Astrocyte (in vitro differentiated cells and primary cell): ENCODE results near the gene RNF223. TPM values are rescaled to one million over a fixed set of nuclear protein-coding genes. Genes with fewer than 3 reads are reported as not detected.
A peak's percentile ranks its signal among the peaks of the same experiment; 100 is the strongest.

Experiments used
- DNase-seq: peaks from one replicate; pipeline ENCODE4 v3.0.0-alpha.2; 2010; ENCODE audit warnings: low read depth
- FAIRE-seq: peaks from 2 replicates; lab custom pipeline; 2011; peaks lifted over from hg19 to GRCh38; lab: Jason Lieb, UNC
- H2AFZ ChIP-seq: 2 replicates; pipeline ENCODE4 v1.6.0; 2012; ENCODE audit warnings: low read depth, low read length, inconsistent platforms
- H3K27ac ChIP-seq: 2 replicates; pipeline ENCODE4 v1.5.1; 2011; ENCODE audit warnings: low read depth, low read length, inconsistent platforms
- H3K27me3 ChIP-seq: 2 replicates; pipeline ENCODE4 v1.6.0; 2011; ENCODE audit warnings: low read length, inconsistent platforms; ENCODE audit not compliant: insufficient read depth
- H3K36me3 ChIP-seq: 2 replicates; pipeline ENCODE4 v1.5.1; 2011; ENCODE audit warnings: low read length, inconsistent platforms; ENCODE audit not compliant: insufficient read depth
- H3K4me1 ChIP-seq: 2 replicates; pipeline ENCODE4 v1.5.1; 2011; ENCODE audit warnings: low read length, inconsistent platforms; ENCODE audit not compliant: insufficient read depth
- H3K4me2 ChIP-seq: 2 replicates; pipeline ENCODE4 v1.6.0; 2012; ENCODE audit warnings: low read length, inconsistent platforms
- H3K4me3 ChIP-seq: 2 replicates; pipeline ENCODE4 v1.5.1; 2011; ENCODE audit warnings: low read depth, mild to moderate bottlenecking, low read length, inconsistent platforms; ENCODE audit not compliant: insufficient read depth
- H3K79me2 ChIP-seq: 2 replicates; pipeline ENCODE4 v1.6.0; 2012; ENCODE audit warnings: mild to moderate bottlenecking, low read length, inconsistent platforms; ENCODE audit not compliant: insufficient read depth
- H3K9ac ChIP-seq: 2 replicates; pipeline ENCODE4 v1.6.0; 2012; ENCODE audit warnings: mild to moderate bottlenecking, low read length, inconsistent platforms
- H3K9me3 ChIP-seq: 2 replicates; pipeline ENCODE4 v1.5.1; 2012; ENCODE audit warnings: low read depth, mild to moderate bottlenecking, low read length, inconsistent platforms; ENCODE audit not compliant: insufficient read depth
- H4K20me1 ChIP-seq: 2 replicates; pipeline ENCODE4 v1.6.0; 2012; ENCODE audit warnings: low read length, inconsistent platforms; ENCODE audit not compliant: insufficient read depth
- H3K27ac Mint-ChIP-seq: one replicate; pipeline ENCODE4 v1.8.0; 2021; ENCODE audit warnings: mild to moderate bottlenecking, mixed read lengths; ENCODE audit not compliant: unreplicated experiment
- H3K27me3 Mint-ChIP-seq: one replicate; pipeline ENCODE4 v1.8.0; 2021; ENCODE audit warnings: low read depth, mixed read lengths; ENCODE audit not compliant: unreplicated experiment
- H3K36me3 Mint-ChIP-seq: one replicate; pipeline ENCODE4 v1.8.0; 2021; ENCODE audit warnings: low read depth, mixed read lengths; ENCODE audit not compliant: unreplicated experiment
- H3K4me1 Mint-ChIP-seq: one replicate; pipeline ENCODE4 v1.8.0; 2021; ENCODE audit warnings: low read depth, mixed read lengths; ENCODE audit not compliant: unreplicated experiment
- H3K4me3 Mint-ChIP-seq: one replicate; pipeline ENCODE4 v1.8.0; 2021; ENCODE audit warnings: mild to moderate bottlenecking, moderate library complexity, mixed read lengths; ENCODE audit not compliant: unreplicated experiment
- H3K9me3 Mint-ChIP-seq: one replicate; pipeline ENCODE4 v1.8.0; 2021; ENCODE audit warnings: mild to moderate bottlenecking, mixed read lengths; ENCODE audit not compliant: unreplicated experiment
- CTCF ChIP-seq: IDR thresholded peaks from 2 replicates; pipeline ENCODE4 v1.5.1; 2011; ENCODE audit warnings: low read depth, mild to moderate bottlenecking, inconsistent platforms, low read length, moderate library complexity; ENCODE audit not compliant: insufficient read depth
- EZH2 ChIP-seq: IDR thresholded peaks from 2 replicates; pipeline ENCODE4 v1.6.1; 2012; ENCODE audit warnings: mild to moderate bottlenecking, low read length, inconsistent platforms; ENCODE audit not compliant: insufficient read depth
- total RNA-seq: library from RNA; stranded (reverse); gene quantifications from 2 replicates; pipeline ENCODE4 v1.2.1, GENCODE V29; 2021

RNF223 gene
- total RNA-seq, 1 donor from 2014 or later, result 0.18 TPM

- no peak overlapping the region for H3K27ac ChIP-seq
- FAIRE-seq (no peak), DNase-seq (no peak)
- H3K27me3 ChIP-seq, result no peaks in the 10 kb centered on the region
- no peak for TF ChIP-seq CTCF
- no peak for TF ChIP-seq EZH2
- H3K4me2 ChIP-seq, result no peak overlapping the region
- H3K4me3 ChIP-seq, result no peak overlapping the region
- Mint-ChIP-seq H3K36me3 (peaks cover 15% of the 10 kb centered on the region), H3K4me3 (no peak overlapping the region), H3K27me3 (no peaks in the 10 kb centered on the region), H3K9me3 (no peaks in the 10 kb centered on the region), H3K27ac (peak overlapping the region; percentile 87), H3K4me1 (no peaks in the 10 kb centered on the region)
- peaks cover 11% of the 10 kb centered on the region for H3K79me2 ChIP-seq
- H3K36me3 ChIP-seq, result peaks cover 4% of the 10 kb centered on the region
- H3K9ac ChIP-seq, result no peak overlapping the region
- H2AFZ ChIP-seq, result no peak overlapping the region
- H3K4me1 ChIP-seq, result no peaks in the 10 kb centered on the region
- H3K9me3 ChIP-seq, result no peaks in the 10 kb centered on the region
- H4K20me1 ChIP-seq, result peaks cover 33% of the 10 kb centered on the region
These were observed 26.7 kb downstream of the RNF223 start for GRCh38 chr1:1047407-1047806.

- Mint-ChIP-seq H3K27me3 (no peaks in the 10 kb centered on the region), H3K4me1 (no peaks in the 10 kb centered on the region), H3K27ac (peak overlapping the region; percentile 87), H3K36me3 (peaks cover 13% of the 10 kb centered on the region), H3K9me3 (no peaks in the 10 kb centered on the region), H3K4me3 (no peak overlapping the region)
- Histone ChIP-seq H3K9ac (no peak overlapping the region), H4K20me1 (peaks cover 33% of the 10 kb centered on the region), H2AFZ (no peak overlapping the region), H3K79me2 (peaks cover 17% of the 10 kb centered on the region), H3K36me3 (no peaks in the 10 kb centered on the region), H3K4me3 (no peak overlapping the region), H3K9me3 (no peaks in the 10 kb centered on the region), H3K27me3 (no peaks in the 10 kb centered on the region), H3K27ac (no peak overlapping the region), H3K4me2 (no peak overlapping the region), H3K4me1 (no peaks in the 10 kb centered on the region)
- DNase-seq, result no peak
- no peak for TF ChIP-seq EZH2
- TF ChIP-seq CTCF, result no peak
- FAIRE-seq, result no peak
These were observed 27.3 kb downstream of the RNF223 start for GRCh38 chr1:1046767-1047166.

- no peak overlapping the region for H3K4me3 Mint-ChIP-seq
- H3K79me2 ChIP-seq, result peaks cover 18% of the 10 kb centered on the region
- DNase-seq (no peak), FAIRE-seq (no peak)
- no peaks in the 10 kb centered on the region for H3K27me3 Mint-ChIP-seq
- H2AFZ ChIP-seq, result no peak overlapping the region
- H3K4me1 Mint-ChIP-seq, result no peaks in the 10 kb centered on the region
- no peaks in the 10 kb centered on the region for H3K4me1 ChIP-seq
- no peaks in the 10 kb centered on the region for H3K36me3 ChIP-seq
- TF ChIP-seq EZH2 (no peak), CTCF (no peak)
- H4K20me1 ChIP-seq, result peaks cover 33% of the 10 kb centered on the region
- H3K27ac Mint-ChIP-seq, result no peak overlapping the region
- no peaks in the 10 kb centered on the region for H3K9me3 ChIP-seq
- H3K36me3 Mint-ChIP-seq, result peaks cover 13% of the 10 kb centered on the region
- no peak overlapping the region for H3K4me2 ChIP-seq
- H3K27me3 ChIP-seq, result no peaks in the 10 kb centered on the region
- no peak overlapping the region for H3K27ac ChIP-seq
- H3K9me3 Mint-ChIP-seq, result no peaks in the 10 kb centered on the region
- no peak overlapping the region for H3K4me3 ChIP-seq
- H3K9ac ChIP-seq, result no peak overlapping the region
These were observed 27.9 kb downstream of the RNF223 start for GRCh38 chr1:1046243-1046642.
